HCEC 1CT (cell line): Measurements from ENCODE around the gene C10orf53.

Experiments
- DNase-seq: peaks from one replicate; pipeline ENCODE4 v3.0.0-alpha.2; 2017

The C10orf53 gene, protein sequence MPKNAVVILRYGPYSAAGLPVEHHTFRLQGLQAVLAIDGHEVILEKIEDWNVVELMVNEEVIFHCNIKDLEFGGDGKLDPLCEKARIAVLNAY

DNA sequence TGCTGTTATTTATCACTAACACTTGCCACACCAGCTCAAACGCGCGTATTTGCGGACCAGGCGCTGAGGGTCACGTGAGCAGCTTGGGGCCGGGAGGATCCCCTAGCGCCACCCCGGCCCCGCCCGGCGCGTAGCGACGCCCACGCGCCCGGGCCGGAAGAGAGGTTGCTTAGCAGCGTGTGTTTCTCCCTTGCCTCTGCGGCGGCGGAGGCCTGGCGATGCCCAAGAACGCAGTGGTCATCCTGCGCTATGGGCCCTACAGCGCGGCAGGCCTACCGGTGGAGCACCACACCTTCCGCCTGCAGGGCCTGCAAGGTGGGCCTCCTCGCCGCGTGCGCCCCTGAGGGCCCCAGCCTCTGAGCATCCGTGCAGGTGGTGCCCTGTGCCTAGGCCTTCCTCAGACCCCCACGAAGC lies at the start of gene C10orf53:
C10orf53 (plus strand) TSS at position 172 of the 414 bp plus-strand sequence; CDS start at position 219, 47 bp downstream.
- no peak for DNase-seq

DNA sequence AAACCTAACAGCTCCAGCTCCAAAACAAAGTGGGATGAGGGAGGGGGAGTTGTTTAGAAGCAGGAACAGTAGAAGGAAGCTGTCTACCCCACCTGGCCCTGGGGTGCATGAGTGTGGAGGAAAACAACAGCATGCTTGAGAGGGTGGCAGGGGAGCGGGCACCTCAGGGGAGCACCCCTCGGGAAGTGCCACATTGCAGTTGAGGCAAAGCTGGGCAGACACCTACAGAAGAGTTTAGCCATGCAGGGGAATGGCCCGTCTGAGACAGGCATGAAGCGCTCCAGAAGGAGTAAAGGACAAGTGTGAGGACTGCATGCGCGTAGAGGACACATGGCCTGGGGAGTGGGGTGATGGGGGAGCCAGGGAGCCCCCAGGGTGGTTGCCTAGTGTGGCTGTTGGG lies 47.5 kb upstream of the C10orf53 start:
- no peak for DNase-seq

DNA sequence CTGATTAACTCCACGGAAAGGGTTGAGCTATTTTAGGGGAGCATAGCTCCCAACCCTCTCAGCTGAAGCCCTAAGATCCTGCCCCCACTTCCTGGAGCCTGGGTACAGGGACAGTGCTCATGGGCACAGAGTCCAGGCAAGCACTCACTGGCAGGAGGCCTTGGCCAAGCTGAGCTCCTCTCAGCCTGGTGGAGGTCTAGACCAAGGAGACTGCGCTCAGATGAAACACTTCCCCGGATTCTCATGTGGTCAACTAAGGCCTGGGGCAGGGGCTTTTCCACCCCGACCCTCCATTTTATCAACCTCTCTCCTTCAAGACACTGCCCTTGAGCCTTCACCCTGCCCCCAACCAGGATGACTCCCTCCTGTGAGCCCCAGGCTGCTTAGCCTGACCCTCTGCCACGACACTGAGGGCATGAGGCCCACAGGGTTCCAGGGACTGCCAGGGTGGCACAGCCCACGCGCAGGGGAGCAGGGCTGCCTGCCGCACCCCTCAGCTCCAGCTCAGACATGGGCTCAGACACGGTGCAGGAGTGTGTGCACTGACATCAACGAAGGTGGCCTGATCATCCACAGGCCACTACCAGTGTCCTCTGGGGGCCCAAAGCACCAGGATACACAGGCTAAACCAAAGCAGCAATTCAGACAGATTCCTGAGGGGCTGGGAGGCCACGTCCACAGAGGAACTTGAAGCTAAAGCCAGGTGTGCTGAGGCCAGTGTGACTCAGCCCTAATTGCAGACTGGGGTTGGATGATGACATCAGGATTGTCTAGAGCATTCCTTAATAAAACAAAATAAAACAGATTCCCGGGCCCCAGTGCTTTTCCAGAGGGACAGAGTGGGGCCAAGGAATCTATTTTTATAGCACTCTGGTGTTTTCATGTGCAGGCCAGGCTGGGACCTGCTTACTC lies 46.8 kb upstream of the C10orf53 start:
- DNase-seq, result no peak

DNA sequence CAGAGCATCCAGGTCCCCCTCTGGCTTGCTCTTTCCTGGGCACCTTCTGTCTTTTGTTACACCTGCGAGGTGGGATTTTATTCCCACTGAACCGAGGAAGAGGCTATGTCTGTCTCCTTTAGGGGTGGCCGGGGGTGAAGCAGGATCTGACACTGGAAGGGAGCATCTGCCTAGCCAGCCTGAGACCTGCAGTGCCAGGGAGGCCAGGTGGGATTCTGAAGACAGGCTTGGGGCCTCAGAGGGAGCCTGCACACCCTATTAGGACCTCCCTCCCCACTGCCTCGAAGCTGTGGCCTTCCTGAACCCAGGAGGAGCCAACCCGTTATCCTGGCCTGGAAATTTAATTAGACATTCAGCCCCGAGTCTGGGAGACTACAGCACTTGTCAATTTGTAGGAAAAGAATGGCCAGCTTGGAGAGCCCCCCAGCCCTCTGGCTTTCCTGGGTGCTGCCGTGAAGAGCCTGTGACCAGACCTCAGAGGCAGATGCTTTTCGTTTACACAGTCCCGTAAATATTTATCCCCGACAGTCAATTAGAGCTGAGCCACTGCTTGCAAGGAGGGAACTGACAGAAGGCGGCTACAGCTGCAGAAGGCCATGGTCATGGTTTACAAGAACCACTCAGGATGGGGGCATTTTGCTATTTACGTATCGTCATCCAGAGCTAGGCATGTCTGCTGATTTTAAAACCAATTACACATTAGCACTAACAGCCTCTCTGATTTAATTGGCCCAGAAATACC lies 46.0 kb upstream of the C10orf53 start:
- no peak for DNase-seq

DNA sequence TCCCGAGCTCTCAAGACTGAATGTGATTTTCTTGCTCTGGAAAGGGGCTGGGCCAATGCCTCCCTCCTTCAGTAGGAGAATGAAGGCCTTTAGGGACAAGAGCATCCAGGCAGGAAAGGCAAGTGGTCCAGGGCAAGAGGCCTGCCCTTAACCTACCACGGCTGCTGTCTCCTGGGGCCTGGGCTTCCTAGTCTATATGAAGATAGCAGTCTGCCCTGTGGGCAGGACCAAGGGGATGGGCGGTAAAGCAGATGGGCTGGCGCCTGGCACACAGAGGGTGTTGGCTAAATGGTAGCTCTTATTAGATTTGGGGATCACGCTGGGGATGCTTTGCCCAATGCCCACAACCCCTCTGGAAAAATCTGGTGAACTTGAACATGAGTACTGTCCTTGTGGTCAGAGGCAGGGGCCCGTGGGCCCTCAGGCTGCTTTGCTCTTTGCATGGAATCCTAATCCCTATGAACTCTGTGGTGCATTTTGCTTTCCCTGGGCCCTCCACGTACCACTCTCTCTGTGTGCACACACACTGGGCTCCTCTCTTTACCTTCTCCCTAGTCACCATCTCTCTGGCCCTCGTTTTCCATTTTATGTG lies 45.3 kb upstream of the C10orf53 start:
- no peak for DNase-seq

DNA sequence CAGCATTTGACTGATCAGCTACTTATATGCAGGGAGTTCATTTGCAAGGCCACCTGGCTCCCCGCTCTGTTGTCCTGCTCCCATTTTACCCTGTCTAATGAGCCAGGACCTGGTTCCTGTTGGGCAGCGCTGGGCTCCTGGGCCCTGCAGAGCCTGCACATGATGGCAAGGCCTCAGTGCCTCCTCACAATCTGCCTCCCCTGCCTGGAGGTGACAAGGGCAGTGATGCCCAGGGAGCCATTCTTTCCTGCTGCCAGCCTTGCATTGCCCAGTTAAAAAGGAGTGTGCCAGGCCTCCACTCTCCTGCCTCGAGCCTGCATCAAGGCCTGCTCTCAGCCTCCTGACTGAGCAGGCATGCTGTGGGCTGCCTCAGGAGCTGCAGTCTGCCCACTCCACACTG lies 37.1 kb upstream of the C10orf53 start:
- no peak for DNase-seq

DNA sequence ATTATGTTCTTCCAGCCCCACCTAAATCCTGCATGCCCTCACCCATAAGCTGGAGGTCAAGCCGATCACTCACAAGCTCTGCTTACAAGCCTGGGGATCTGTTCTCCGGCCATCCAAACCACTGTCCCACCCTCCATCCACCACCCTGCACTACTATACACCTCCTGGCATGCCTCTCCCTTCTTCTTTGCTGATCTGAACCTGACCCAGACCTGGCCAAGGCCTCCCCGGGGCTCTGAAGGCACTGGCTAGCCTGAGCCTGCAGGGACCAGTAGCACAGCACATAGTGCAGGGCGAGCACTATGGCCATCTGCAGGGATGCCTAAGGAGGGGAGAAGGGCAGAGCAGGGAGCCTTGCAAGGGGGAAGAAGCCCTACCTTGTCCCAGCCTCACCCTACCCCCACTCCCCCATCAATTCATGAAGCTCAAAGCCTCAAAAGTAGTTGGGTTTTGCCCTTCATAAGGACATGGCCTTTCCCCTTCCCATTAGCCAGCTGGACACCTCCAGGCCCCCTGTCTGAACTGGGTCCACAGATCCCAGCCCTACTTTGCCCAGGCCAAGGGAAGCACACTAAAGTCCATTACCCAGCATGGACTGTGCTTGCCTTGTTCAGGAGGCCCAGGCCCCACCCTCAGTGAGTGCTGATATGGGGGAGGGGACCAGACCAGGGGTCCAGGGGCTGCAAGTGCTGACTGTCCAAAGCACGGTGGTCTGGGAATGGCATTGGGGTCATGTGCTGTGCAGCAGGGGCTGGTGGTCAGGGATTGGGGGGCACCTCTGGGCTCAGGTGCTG lies 36.0 kb upstream of the C10orf53 start:
- DNase-seq, result no peak

DNA sequence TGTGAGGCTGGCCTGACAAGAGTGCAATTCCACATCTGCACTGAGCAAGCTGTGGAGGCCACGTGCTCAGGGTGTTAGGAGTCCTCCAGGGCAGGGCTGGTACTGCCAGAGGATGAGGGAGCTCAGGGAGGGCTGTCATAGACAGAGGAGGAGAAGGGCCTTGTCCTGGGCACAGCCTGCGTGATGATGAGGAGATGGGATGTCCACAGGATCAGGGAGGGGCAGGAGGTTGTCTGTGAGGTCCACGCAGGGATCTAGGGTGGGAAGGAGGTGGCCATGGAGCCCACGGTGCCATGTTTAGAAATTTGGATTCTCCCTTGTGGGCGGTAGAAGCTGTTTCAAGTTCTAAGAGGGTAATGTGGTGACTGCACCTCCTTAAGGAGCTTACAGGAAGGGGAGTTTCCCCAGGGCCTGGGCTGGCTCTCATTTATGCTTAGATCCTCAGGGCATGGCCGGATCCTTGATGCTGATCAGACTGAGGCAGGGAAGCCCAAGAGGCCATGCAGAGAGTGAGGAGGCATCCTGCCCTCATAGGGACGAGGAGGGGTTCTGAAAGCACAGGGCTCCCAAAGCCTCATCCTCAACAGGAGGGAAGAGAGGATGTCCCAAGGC lies 35.3 kb upstream of the C10orf53 start:
- DNase-seq, result no peak

DNA sequence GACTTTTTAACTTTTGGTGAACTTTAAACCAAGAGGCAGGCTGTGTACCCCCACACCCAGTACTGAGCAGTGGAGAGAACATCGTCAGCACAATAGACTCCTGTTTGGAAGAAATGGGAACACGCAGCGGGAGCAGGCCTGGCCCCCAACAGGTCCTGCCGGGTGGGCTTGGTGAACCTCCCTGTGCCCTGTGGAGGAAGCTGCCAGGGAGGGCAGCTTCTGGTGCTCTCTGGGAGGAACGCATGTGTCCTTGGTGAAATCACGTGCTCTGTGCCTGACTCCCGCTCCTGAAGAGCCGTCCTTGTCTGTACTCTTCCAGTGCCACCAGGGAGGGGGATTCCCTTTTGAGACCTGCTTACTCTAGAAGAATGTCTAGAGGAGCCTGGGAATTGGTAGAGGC lies 34.0 kb upstream of the C10orf53 start:
- no peak for DNase-seq

DNA sequence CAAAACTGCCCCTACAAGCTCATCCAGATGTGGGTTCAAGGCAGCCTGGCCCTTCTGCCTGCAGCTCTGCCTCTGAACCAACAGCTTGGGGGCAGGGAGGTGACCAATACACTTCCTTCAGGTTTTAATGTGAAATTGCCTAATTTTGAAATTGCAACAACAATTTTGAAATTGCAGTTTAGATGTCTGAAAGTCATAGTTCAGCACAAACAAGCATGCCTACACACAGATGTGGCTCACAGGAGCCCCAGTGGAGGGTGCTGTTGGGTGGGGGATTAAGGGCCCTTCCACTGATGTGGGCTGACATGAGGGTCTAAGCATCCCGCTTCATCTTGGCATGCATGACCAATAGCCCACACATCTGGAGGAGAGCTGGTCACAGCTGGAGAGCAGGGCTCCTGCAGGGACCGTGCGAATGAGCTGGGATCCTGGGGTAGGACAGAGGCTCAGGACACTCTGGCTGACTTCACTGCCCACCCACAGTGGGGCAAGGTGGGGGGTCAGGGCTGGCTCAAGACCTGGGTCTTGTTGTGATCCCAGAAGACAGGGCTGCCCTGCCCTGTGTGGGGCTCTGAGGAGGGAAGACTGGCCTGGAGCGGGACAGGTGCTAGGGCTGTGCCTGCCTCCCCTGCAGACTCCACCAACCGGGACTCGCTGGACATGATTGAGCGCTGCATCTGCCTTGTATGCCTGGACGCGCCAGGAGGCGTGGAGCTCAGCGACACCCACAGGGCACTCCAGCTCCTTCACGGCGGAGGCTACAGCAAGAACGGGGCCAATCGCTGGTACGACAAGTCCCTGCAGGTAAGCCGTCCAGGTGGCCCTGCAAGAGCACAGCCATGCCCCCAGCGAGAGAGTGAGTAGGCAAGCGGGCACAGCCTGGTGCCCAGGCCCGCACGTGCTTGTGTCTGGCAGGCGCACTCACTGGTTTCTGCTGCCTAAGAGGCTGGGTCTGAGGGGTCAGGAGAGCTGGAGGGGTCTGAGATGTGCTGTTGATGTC lies 33.3 kb upstream of the C10orf53 start:
- DNase-seq, result no peak

DNA sequence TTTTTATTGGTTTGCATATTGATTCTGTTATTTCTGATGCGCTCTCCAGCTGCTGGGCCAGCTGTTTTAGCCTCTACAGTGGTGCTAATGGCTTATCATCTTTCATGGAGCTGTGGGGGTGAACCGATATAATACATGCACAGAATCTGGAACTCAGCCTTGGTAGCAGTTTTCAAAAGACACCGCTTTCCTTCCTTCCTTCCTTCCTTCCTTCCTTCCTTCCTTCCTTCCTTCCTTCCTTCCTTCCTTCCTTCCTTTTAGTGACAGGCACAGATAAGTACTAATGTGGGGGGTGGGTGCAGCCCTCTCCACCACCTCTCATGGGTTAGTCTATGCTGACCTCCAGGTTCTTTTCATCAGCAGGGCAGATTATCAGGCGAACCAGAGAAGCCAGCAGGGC lies 31.9 kb upstream of the C10orf53 start:
- DNase-seq, result no peak

DNA sequence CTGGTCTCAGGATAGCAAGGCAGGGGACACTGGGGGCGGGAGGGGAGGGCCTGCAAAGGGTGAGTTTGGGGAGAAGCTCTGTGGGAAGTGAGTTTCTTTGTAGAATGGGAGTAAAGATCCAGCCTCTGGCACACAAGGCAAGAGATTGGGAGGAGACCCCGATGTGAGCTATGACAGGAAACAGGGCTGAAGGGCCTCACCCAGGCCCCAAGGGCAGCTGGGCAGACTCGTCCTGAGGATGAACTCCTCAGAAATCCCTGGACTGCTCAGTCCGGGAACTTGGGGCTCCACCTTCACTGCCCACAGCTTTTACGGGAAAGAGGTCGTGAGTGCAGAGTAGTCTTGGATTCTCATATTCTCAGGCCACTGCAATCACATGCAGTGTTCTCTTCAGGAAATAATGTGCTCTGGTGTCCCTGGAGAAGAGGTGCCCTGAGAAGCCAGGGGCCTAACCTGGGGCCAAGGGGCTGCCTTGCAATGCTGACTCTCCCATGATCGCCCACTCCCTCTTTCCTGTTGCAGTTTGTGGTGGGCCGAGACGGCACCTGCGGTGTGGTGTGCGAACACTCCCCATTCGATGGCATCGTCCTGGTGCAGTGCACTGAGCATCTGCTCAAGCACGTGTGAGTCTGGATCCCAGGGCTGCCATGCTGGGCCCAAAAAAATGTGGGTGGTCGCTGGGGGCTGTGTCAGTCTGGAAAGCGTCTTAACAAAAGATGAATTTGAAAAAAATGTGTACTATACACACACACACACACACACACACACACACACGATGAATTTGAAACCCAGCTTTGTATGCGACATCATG lies 31.3 kb upstream of the C10orf53 start:
- DNase-seq, result no peak

DNA sequence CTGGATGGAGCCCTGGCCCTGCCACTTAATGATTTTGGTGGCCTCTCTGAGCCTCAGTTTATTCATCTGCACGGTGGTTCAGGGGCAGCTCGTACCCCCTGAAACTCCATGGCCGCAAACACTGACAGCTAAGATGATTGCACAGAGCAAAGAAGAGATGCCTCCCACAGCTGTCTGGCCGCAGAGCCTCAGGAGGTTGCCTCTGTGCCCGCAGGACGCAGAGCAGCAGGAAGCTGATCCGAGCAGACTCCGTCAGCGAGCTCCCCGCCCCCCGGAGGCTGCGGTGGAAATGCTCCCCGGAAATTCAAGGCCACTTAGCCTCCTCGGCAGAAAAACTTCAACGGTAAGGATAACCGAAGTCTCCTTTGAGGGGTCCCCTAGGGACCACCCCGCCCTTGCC lies 30.2 kb upstream of the C10orf53 start:
- DNase-seq, result no peak

DNA sequence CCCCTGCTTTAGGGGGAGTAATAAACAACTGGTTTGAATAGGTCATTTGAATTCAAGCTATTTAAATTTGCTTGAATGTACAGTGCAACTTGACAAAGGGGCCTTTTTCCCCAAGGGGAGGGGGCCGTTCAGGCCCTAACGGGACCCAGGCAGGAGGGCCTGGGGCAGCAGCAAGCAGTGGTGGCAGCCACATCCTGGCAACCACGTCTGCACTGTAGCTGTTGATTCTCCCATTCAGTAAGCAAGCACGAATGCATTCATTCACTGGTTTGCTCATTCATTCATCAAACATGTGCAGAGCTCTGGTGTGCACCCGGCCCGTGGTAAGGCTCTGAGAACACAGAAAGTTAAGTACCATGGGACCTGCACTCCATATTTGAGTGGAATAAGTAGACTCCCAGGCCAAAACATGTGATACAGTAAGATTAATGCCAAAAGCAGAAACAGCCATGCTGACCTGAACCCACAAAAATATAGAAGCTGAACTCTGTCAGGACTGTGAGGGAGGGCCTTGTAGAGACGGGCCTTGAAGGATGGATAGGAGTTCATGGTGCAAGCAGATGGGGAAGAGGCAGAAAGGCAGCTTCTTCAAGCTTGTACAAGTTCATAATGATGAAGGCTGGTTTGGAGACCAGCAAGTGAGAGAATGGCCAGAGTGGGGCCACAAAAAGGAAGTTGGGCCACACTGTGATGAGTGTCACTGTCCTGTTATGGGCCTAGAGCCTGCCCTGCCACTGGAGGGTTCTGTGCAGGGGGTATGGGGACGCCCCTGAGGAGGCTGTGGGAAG lies 29.3 kb upstream of the C10orf53 start:
- DNase-seq, result no peak

DNA sequence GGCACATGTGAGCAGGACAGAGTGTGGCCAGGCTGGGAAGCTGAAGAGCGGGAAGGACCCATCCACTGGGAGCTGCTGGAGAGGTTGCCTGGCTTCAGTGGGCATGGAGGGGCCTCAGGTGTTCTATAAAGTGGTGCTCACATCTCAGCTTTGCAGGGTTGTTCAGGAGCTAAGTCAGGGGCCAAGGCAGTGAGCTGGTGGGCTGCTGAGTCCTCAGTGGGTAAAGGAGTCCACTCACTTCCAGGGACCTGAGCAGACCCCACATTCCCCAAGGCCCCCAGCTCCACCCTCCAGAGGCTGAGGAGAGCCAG lies 28.8 kb upstream of the C10orf53 start:
- DNase-seq, result no peak

DNA sequence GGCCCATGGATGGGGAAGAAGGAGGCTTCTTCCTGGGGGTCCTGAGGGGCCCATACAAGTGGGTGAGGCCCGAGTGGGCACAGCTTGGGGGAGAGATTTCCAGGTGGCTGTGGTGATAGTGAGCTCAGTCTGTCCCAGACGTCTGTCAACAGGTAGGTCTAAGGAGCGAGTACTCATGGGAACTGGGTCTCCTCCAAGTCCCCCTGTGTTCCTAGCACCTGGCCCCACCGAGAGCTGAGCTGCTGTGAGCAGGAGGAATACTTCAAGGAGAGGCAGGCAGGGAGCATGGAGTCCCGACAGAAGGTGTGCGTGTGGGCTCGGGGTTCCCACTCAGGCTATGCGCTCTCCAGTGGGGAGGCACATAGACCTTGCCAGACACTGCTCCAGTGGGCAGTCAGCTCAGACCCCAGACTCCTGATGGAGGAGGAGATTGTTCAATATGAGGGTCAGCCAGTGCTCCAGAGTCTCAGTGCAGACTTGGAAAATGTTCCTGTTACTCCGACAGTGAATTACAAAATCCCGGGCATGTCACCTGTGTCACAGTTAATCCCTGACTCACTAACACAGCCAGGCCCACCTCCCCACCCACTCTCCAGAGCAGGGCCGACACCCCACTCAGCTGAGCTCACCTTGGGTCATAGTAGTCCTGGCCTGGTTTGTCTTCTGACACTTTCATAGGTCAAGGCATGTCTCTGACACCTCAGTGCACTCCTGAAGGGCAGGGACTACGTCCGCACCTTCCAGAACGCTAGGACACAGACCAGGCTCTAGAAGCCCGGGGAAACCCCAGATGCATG lies 28.2 kb upstream of the C10orf53 start:
- DNase-seq, result no peak

DNA sequence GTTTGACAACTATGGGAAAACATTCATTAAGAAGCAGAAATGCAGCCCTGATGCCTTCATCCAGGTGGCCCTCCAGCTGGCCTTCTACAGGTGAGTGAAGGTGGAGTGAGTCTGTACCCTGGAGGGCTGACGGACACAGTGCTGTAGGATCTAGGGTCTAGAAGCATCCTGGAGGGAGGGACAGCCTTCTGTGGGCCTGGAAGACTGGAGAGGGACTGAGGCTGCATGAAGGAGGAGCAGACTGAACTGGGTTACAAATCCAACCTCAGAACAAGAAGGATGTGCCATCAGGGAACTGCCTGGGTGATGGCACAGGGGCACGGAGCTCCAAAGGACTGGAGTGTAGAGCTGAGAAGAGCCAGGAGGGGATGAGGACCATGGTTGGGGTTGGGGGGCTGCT lies 27.5 kb upstream of the C10orf53 start:
- DNase-seq, result no peak
